SK-N-SH (cell line): Measurements from ENCODE around the gene TERF2IP. TPM values are rescaled to one million over a fixed set of nuclear protein-coding genes. Genes with fewer than 3 reads are reported as not detected.

Experiments used
- CTCF ChIA-PET: fragments of 300-600, 350-600 bp; formaldehyde crosslinking; extraction: SDS; loops from one replicate; lab custom pipeline; 2021; lab: Yijun Ruan, JAX
- POLR2A ChIA-PET: fragments of 350-600 bp; sonication (Branson Sonifier 250); formaldehyde crosslinking; extraction: SDS; loops from one replicate; lab custom pipeline; 2020; ENCODE audit warnings: antibody characterized with exemption, inconsistent platforms; lab: Yijun Ruan, JAX
- DNase-seq: peaks from one replicate; pipeline ENCODE4 v3.0.0; 2012
- H2AFZ ChIP-seq: fragments of 200-600 bp; sonication (generic); 2 replicates; pipeline ENCODE4 v1.8.1; 2016; ENCODE audit warnings: antibody characterized with exemption, mild to moderate bottlenecking, low read depth
- H3F3A ChIP-seq: fragments of 200-600 bp; sonication (generic); replicated peaks from 2 replicates; pipeline ENCODE3; 2016; ENCODE audit warnings: antibody characterized with exemption, mild to moderate bottlenecking; ENCODE audit not compliant: insufficient read depth
- H3K27ac ChIP-seq, 2 experiments: fragments of 200-500 bp in 1 of 2; fragments of 200-600 bp in 1 of 2; sonication (Bioruptor generic) in 1 of 2; sonication (generic), shearing (Covaris generic) in 1 of 2; 2 replicates each; pipeline versions ENCODE4 v1.5.1 to v1.6.1; 2014 to 2016; ENCODE audit warnings: low read depth in 2 of 2, inconsistent platforms in 1 of 2, low read length in 1 of 2, mild to moderate bottlenecking in 1 of 2, mixed read lengths in 1 of 2
- H3K27me3 ChIP-seq: fragments of 200-600 bp; sonication (generic), shearing (Covaris generic); 2 replicates; pipeline ENCODE4 v1.6.1; 2016; ENCODE audit warnings: mixed run types; ENCODE audit not compliant: insufficient read depth
- H3K36me3 ChIP-seq, 2 experiments: fragments of 200-500 bp in 1 of 2; fragments of 200-600 bp in 1 of 2; sonication (Bioruptor generic) in 1 of 2; sonication (generic) in 1 of 2; replicated peaks in 1 of 2; 2 replicates each; pipeline versions ENCODE3 to v1.5.1; 2014 to 2016; ENCODE audit warnings: low read length in 1 of 2, mild to moderate bottlenecking in 1 of 2; ENCODE audit not compliant: insufficient read depth in 2 of 2, control insufficient read depth in 1 of 2
- H3K4me1 ChIP-seq, 2 experiments: fragments of 200-500 bp in 1 of 2; fragments of 200-600 bp in 1 of 2; sonication (Bioruptor generic) in 1 of 2; sonication (generic), shearing (Covaris generic) in 1 of 2; 2 replicates each; pipeline versions ENCODE4 v1.5.1 to v1.6.1; 2014 to 2016; ENCODE audit warnings: low read depth in 1 of 2, low read length in 1 of 2, mixed run types in 1 of 2; ENCODE audit not compliant: insufficient read depth in 2 of 2, control insufficient read depth in 1 of 2
- H3K4me2 ChIP-seq: fragments of 200-600 bp; sonication (generic), shearing (Covaris generic); 2 replicates; pipeline ENCODE4 v1.6.1; 2017; ENCODE audit warnings: mixed run types
- H3K4me3 ChIP-seq, 2 experiments: fragments of 200-500 bp in 1 of 2; fragments of 200-600 bp in 1 of 2; sonication (Bioruptor generic) in 1 of 2; sonication (generic), shearing (Covaris generic) in 1 of 2; 2 replicates each; pipeline versions ENCODE4 v1.5.1 to v1.8.1; 2014 to 2016; ENCODE audit warnings: low read depth in 2 of 2, inconsistent platforms in 1 of 2, low read length in 1 of 2, mild to moderate bottlenecking in 1 of 2, mixed read lengths in 1 of 2, moderate library complexity in 1 of 2
- H3K79me2 ChIP-seq: fragments of 200-600 bp; sonication (generic); 2 replicates; pipeline ENCODE4 v1.8.1; 2017; ENCODE audit warnings: mild to moderate bottlenecking; ENCODE audit not compliant: insufficient read depth
- H3K9ac ChIP-seq: fragments of 200-600 bp; sonication (generic); 2 replicates; pipeline ENCODE4 v1.6.1; 2017; ENCODE audit warnings: mixed run types
- H3K9me2 ChIP-seq: fragments of 200-600 bp; sonication (generic); 2 replicates; pipeline ENCODE4 v1.6.1; 2017; ENCODE audit warnings: mixed run types
- H3K9me3 ChIP-seq: fragments of 200-600 bp; sonication (generic); 2 replicates; pipeline ENCODE4 v1.6.1; 2017; ENCODE audit warnings: mixed run types, mild to moderate bottlenecking, moderate library complexity
- H4K20me1 ChIP-seq: fragments of 200-600 bp; sonication (generic); 2 replicates; pipeline ENCODE4 v1.6.1; 2017; ENCODE audit warnings: mild to moderate bottlenecking, mixed run types; ENCODE audit not compliant: insufficient read depth
- EZH2phosphoT487 ChIP-seq: fragments of 200-600 bp; sonication (generic); IDR thresholded peaks from 2 replicates; pipeline ENCODE4 v1.6.1; 2017; ENCODE audit warnings: low read depth, mixed run types, mild to moderate bottlenecking, antibody characterized with exemption, moderate library complexity, borderline replicate concordance
- FOXJ3 ChIP-seq: sonication (generic); formaldehyde crosslinking; IDR thresholded peaks from 2 replicates; pipeline ENCODE4 v1.5.1; 2020; ENCODE audit warnings: mild to moderate bottlenecking, missing genetic modification reagents
- MEF2A ChIP-seq: IDR thresholded peaks from 2 replicates; pipeline ENCODE4 v1.4.0; 2012; ENCODE audit warnings: low read depth, borderline replicate concordance
- MXI1 ChIP-seq: IDR thresholded peaks from 2 replicates; pipeline ENCODE4 v1.6.1; 2012; ENCODE audit warnings: mild to moderate bottlenecking, low read depth, low read length, improper control_type of control experiment
- NFIC ChIP-seq: IDR thresholded peaks from 2 replicates; pipeline ENCODE4 v1.4.0; 2012; ENCODE audit warnings: borderline replicate concordance
- RAD21 ChIP-seq: IDR thresholded peaks from 2 replicates; pipeline ENCODE4 v1.6.1; 2012; ENCODE audit warnings: mild to moderate bottlenecking, low read length
- RFX5 ChIP-seq: IDR thresholded peaks from 2 replicates; pipeline ENCODE4 v1.6.1; 2012; ENCODE audit warnings: mild to moderate bottlenecking, improper control_type of control experiment, low read length
- SMC3 ChIP-seq: IDR thresholded peaks from 2 replicates; pipeline ENCODE4 v1.6.1; 2012; ENCODE audit warnings: low read depth, low read length, improper control_type of control experiment
- TAF1 ChIP-seq: IDR thresholded peaks from 2 replicates; pipeline ENCODE4 v1.6.1; 2012; ENCODE audit warnings: low read depth, mild to moderate bottlenecking, low read length, moderate library complexity, borderline replicate concordance
- TEAD4 ChIP-seq: IDR thresholded peaks from 2 replicates; pipeline ENCODE4 v1.4.0; 2012; ENCODE audit warnings: mild to moderate bottlenecking, borderline replicate concordance; ENCODE audit not compliant: insufficient read depth
- WGBS: methylation state at CpG from one replicate; pipeline ENCODE4 v1.1.6; 2017; ENCODE audit warnings: low lambda C conversion rate; 5-methylcytosine and 5-hydroxymethylcytosine counted together
- polyA plus RNA-seq, 3 experiments: library from polyadenylated mRNA; depleted of rRNA; stranded (reverse); fragments of >200 nt; gene quantifications; 2 replicates each; pipeline ENCODE4 v1.2.3, GENCODE V29; 2012
- TF ChIP-seq, protein P1 (sequence below): fragments of 150-350 bp; IDR thresholded peaks from 2 replicates; pipeline ENCODE4 v1.6.1; 2016; ENCODE audit warnings: mild to moderate bottlenecking, low read depth, low read length
- TF ChIP-seq, protein P2 (sequence below): IDR thresholded peaks from 2 replicates; pipeline ENCODE4; 2012
- TF ChIP-seq, protein P3 (sequence below): fragments of 150-350 bp; IDR thresholded peaks from 2 replicates; pipeline ENCODE4 v1.6.1; 2017; ENCODE audit warnings: antibody characterized with exemption, low read length, low read depth, borderline replicate concordance
- TF ChIP-seq, protein P4 (sequence below): IDR thresholded peaks from 2 replicates; pipeline ENCODE4 v1.6.1; 2012; ENCODE audit warnings: mild to moderate bottlenecking, low read depth, low read length, moderate library complexity
- TF ChIP-seq, protein P5 (sequence below): IDR thresholded peaks from 2 replicates; pipeline ENCODE4 v1.4.0; 2012; ENCODE audit warnings: low read depth

TERF2IP gene
- polyA plus RNA-seq, 1 of the 3 experiments (the other 2 are of a cell fraction): 32.0 TPM

DNA sequence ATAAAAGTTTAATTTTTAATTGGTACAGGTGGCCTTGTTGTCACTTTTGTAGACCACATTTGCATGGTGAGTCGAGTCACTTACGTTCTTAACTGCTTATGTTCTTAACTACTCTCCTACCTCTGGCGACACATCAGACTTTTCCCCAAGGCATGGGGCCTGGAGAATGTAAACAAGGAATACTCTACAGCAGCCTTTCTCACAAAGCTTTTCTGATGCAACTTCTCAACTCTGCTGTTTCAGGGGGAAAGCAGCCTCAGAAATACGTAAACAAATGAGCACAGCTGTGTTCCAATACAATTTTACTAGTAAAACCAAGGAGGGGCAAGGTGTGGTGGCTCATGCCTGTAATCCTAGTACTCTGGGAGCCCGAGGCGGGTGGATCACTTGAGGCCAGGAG is 7.0 kb upstream of the TERF2IP start:
- Histone ChIP-seq H3K4me2 (no peak overlapping the region), H3K27ac (no peak overlapping the region), H4K20me1 (peaks cover 26% of the 10 kb centered on the region), H3K27me3 (no peaks in the 10 kb centered on the region), H3F3A (no peaks in the 10 kb centered on the region), H3K79me2 (peaks cover 61% of the 10 kb centered on the region), H3K9me2 (no peaks in the 10 kb centered on the region), H3K4me1 (peaks cover 0 to 2% of the 10 kb centered on the region in 2 experiments; a peak in 1 of 4 replicates), H2AFZ (no peak overlapping the region), H3K36me3 (peaks cover 75 to 79% of the 10 kb centered on the region in 2 experiments), H3K9ac (no peak overlapping the region), H3K4me3 (no peak overlapping the region), H3K9me3 (no peaks in the 10 kb centered on the region)
- ChIA-PET POLR2A (no interaction called here), CTCF (no interaction called here)
- no peak for TF ChIP-seq RFX5
- TF ChIP-seq NFIC: no peak
- TF ChIP-seq, protein P1, sequence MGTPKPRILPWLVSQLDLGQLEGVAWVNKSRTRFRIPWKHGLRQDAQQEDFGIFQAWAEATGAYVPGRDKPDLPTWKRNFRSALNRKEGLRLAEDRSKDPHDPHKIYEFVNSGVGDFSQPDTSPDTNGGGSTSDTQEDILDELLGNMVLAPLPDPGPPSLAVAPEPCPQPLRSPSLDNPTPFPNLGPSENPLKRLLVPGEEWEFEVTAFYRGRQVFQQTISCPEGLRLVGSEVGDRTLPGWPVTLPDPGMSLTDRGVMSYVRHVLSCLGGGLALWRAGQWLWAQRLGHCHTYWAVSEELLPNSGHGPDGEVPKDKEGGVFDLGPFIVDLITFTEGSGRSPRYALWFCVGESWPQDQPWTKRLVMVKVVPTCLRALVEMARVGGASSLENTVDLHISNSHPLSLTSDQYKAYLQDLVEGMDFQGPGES: no peak
- no peak for TF ChIP-seq MEF2A
- TF ChIP-seq MXI1: no peak
- no peak for TF ChIP-seq FOXJ3 (CRISPR knock-in tag)
- no peak for TF ChIP-seq SMC3
- TF ChIP-seq, protein P2, sequence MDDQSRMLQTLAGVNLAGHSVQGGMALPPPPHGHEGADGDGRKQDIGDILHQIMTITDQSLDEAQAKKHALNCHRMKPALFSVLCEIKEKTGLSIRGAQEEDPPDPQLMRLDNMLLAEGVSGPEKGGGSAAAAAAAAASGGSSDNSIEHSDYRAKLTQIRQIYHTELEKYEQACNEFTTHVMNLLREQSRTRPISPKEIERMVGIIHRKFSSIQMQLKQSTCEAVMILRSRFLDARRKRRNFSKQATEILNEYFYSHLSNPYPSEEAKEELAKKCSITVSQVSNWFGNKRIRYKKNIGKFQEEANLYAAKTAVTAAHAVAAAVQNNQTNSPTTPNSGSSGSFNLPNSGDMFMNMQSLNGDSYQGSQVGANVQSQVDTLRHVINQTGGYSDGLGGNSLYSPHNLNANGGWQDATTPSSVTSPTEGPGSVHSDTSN: no peak
- TF ChIP-seq TEAD4: no peak
- TF ChIP-seq TAF1: no peak
- TF ChIP-seq, protein P3, sequence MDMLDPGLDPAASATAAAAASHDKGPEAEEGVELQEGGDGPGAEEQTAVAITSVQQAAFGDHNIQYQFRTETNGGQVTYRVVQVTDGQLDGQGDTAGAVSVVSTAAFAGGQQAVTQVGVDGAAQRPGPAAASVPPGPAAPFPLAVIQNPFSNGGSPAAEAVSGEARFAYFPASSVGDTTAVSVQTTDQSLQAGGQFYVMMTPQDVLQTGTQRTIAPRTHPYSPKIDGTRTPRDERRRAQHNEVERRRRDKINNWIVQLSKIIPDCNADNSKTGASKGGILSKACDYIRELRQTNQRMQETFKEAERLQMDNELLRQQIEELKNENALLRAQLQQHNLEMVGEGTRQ: no peak
- no peak for TF ChIP-seq EZH2phosphoT487
- no peak for TF ChIP-seq RAD21
- TF ChIP-seq, protein P4, sequence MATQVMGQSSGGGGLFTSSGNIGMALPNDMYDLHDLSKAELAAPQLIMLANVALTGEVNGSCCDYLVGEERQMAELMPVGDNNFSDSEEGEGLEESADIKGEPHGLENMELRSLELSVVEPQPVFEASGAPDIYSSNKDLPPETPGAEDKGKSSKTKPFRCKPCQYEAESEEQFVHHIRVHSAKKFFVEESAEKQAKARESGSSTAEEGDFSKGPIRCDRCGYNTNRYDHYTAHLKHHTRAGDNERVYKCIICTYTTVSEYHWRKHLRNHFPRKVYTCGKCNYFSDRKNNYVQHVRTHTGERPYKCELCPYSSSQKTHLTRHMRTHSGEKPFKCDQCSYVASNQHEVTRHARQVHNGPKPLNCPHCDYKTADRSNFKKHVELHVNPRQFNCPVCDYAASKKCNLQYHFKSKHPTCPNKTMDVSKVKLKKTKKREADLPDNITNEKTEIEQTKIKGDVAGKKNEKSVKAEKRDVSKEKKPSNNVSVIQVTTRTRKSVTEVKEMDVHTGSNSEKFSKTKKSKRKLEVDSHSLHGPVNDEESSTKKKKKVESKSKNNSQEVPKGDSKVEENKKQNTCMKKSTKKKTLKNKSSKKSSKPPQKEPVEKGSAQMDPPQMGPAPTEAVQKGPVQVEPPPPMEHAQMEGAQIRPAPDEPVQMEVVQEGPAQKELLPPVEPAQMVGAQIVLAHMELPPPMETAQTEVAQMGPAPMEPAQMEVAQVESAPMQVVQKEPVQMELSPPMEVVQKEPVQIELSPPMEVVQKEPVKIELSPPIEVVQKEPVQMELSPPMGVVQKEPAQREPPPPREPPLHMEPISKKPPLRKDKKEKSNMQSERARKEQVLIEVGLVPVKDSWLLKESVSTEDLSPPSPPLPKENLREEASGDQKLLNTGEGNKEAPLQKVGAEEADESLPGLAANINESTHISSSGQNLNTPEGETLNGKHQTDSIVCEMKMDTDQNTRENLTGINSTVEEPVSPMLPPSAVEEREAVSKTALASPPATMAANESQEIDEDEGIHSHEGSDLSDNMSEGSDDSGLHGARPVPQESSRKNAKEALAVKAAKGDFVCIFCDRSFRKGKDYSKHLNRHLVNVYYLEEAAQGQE: no peak
- TF ChIP-seq, protein P5, sequence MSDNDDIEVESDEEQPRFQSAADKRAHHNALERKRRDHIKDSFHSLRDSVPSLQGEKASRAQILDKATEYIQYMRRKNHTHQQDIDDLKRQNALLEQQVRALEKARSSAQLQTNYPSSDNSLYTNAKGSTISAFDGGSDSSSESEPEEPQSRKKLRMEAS: no peak
- DNase-seq: no peak
- WGBS: 91% methylated on average over 6 of the region's 6 CpGs
